ENCODE results near the gene PYGO1. TPM values are rescaled to one million over a fixed set of nuclear protein-coding genes. Genes with fewer than 3 reads are reported as not detected.
A peak's percentile ranks its signal among the peaks of the same experiment; 100 is the strongest.

Gene PYGO1
- total RNA-seq, 1 experiment from 2014 or later, result 0.55 TPM

- TF ChIP-seq ZNF317 (CRISPR knock-in tag; IDR thresholded peaks at IDR 0.05; ENCODE audit: borderline replicate concordance, low read depth) (no peak), TEAD1 (CRISPR knock-in tag; IDR thresholded peaks at IDR 0.05) (no peak), AR (CRISPR knock-in tag; IDR thresholded peaks at IDR 0.05) (no peak), ETV6 (CRISPR knock-in tag; IDR thresholded peaks at IDR 0.05) (no peak), ZNF219 (CRISPR knock-in tag; IDR thresholded peaks at IDR 0.05; ENCODE audit: borderline replicate concordance) (no peak), FOXP1 (CRISPR knock-in tag; IDR thresholded peaks at IDR 0.05; ENCODE audit: borderline replicate concordance) (no peak), CBFB (CRISPR knock-in tag; IDR thresholded peaks at IDR 0.05; ENCODE audit: low read depth) (no peak), NR1H2 (CRISPR knock-in tag; IDR thresholded peaks at IDR 0.05) (no peak)
- DNase-seq (ENCODE audit: low spot score) (no peak), ATAC-seq (no peak)
- ChIA-PET POLR2A (no interaction called here), CTCF (interaction anchor here (1.9 kb wide), 1 partner anchor 11 kb away, joined by 6 read pairs; no protein-coding TSS in a partner anchor)
- H3K9me3 Mint-ChIP-seq, result no peaks in the 10 kb centered on the region
- H3K4me1 Mint-ChIP-seq, result no peaks in the 10 kb centered on the region
- no peaks in the 10 kb centered on the region for H3K36me3 Mint-ChIP-seq
- H3K27me3 Mint-ChIP-seq (ENCODE audit: low read depth), result no peaks in the 10 kb centered on the region; the same call in none of the 2 replicates
- H3K27ac Mint-ChIP-seq, result peak overlapping the region; percentile 54; the same call in 1 of the 2 replicates
- H3K4me3 Mint-ChIP-seq, result no peak overlapping the region
Observed at GRCh38 chr15:55630858-55631257, 42.7 kb upstream of the PYGO1 start.

- Mint-ChIP-seq H3K4me1 (no peaks in the 10 kb centered on the region), H3K9me3 (no peaks in the 10 kb centered on the region)
- TF ChIP-seq ERG (CRISPR knock-in tag; IDR thresholded peaks at IDR 0.05) (no peak), CTCF (IDR thresholded peaks at IDR 0.05) (no peak), ZSCAN18 (CRISPR knock-in tag; IDR thresholded peaks at IDR 0.05) (no peak), RELA (CRISPR knock-in tag; IDR thresholded peaks at IDR 0.05; ENCODE audit: borderline replicate concordance) (no peak), ZNF532 (CRISPR knock-in tag; IDR thresholded peaks at IDR 0.05; ENCODE audit: borderline replicate concordance) (no peak), AR (CRISPR knock-in tag; IDR thresholded peaks at IDR 0.05) (no peak), ZNF219 (CRISPR knock-in tag; IDR thresholded peaks at IDR 0.05; ENCODE audit: borderline replicate concordance) (no peak), GTF2I (CRISPR knock-in tag; conservative IDR thresholded peaks at IDR 0.05) (no peak), GRHL2 (CRISPR knock-in tag; IDR thresholded peaks at IDR 0.05; ENCODE audit: insufficient replicate concordance, severe bottlenecking) (no peak), IRF1 (CRISPR knock-in tag; IDR thresholded peaks at IDR 0.05) (no peak), MXD4 (CRISPR knock-in tag; IDR thresholded peaks at IDR 0.05; ENCODE audit: borderline replicate concordance) (no peak), ZNF396 (CRISPR knock-in tag; IDR thresholded peaks at IDR 0.05; ENCODE audit: borderline replicate concordance) (no peak), EMX1 (CRISPR knock-in tag; IDR thresholded peaks at IDR 0.05) (no peak), ETV6 (CRISPR knock-in tag; IDR thresholded peaks at IDR 0.05) (no peak)
Observed at GRCh38 chr15:55628369-55628730, 40.2 kb upstream of the PYGO1 start.

More at GRCh38 chr15:55628369-55628730, 40.2 kb upstream of the PYGO1 start:
- no peaks in the 10 kb centered on the region for H3K36me3 Mint-ChIP-seq
- CTCF ChIA-PET, result interaction anchor here (0.5 to 1.5 kb wide), 15 partner anchors 8 to 452 kb away, joined by 3 to 13 read pairs (median 4); no protein-coding TSS in a partner anchor
- ATAC-seq, result peak; percentile 18; the same call in 1 of the 2 replicates
- POLR2A ChIA-PET, result interaction anchor here (0.6 kb wide), 1 partner anchor 382 kb away, joined by 4 read pairs; no protein-coding TSS in a partner anchor
- no peak overlapping the region for H3K4me3 Mint-ChIP-seq
- no peak for DNase-seq (ENCODE audit: low spot score)
- H3K27me3 Mint-ChIP-seq (ENCODE audit: low read depth), result no peaks in the 10 kb centered on the region; the same call in 1 of the 2 replicates
- no peak overlapping the region for H3K27ac Mint-ChIP-seq
